BJ (cell line): ENCODE measurements around the gene GTF2H4. TPM values are rescaled to one million over a fixed set of nuclear protein-coding genes. Genes with fewer than 3 reads are reported as not detected.
A peak's percentile ranks its signal among the peaks of the same experiment; 100 is the strongest.

Source experiments
- CTCF ChIA-PET: fragments of 350-600 bp; formaldehyde crosslinking; extraction: SDS; loops from one replicate; lab custom pipeline; 2021; ENCODE audit warnings: antibody characterized with exemption, inconsistent platforms; lab: Yijun Ruan, JAX
- POLR2A ChIA-PET: fragments of 300-600 bp; sonication (Branson Sonifier 250); formaldehyde crosslinking; extraction: SDS; loops from one replicate; lab custom pipeline; 2021; ENCODE audit warnings: antibody characterized with exemption; lab: Charles Lee
- DNase-seq: peaks from one replicate; pipeline ENCODE4 v3.0.0-alpha.2; 2011; ENCODE audit warnings: low read depth
- H3K27me3 ChIP-seq: 2 replicates; pipeline ENCODE4 v1.6.0; 2011; ENCODE audit warnings: low read length; ENCODE audit not compliant: control insufficient read depth, insufficient read depth
- H3K36me3 ChIP-seq: 2 replicates; pipeline ENCODE4 v1.5.1; 2011; ENCODE audit warnings: low read length; ENCODE audit not compliant: control insufficient read depth, insufficient read depth
- H3K4me3 ChIP-seq: 2 replicates; pipeline ENCODE4 v1.5.1; 2011; ENCODE audit warnings: low read depth, mild to moderate bottlenecking, control low read depth, low read length
- polyA plus RNA-seq: library from polyadenylated mRNA; depleted of rRNA; stranded (reverse); fragments of >200 nt; gene quantifications from 2 replicates; pipeline ENCODE4 v1.2.3, GENCODE V29; 2011
- TF ChIP-seq, protein P1 (sequence below): IDR thresholded peaks from 2 replicates; pipeline ENCODE4 v1.5.1; 2011; ENCODE audit warnings: low read depth, mild to moderate bottlenecking, control low read depth, inconsistent platforms, low read length, moderate library complexity; ENCODE audit not compliant: insufficient read depth

GTF2H4 gene
- polyA plus RNA-seq, 1 experiment: 28.2 TPM

DNA sequence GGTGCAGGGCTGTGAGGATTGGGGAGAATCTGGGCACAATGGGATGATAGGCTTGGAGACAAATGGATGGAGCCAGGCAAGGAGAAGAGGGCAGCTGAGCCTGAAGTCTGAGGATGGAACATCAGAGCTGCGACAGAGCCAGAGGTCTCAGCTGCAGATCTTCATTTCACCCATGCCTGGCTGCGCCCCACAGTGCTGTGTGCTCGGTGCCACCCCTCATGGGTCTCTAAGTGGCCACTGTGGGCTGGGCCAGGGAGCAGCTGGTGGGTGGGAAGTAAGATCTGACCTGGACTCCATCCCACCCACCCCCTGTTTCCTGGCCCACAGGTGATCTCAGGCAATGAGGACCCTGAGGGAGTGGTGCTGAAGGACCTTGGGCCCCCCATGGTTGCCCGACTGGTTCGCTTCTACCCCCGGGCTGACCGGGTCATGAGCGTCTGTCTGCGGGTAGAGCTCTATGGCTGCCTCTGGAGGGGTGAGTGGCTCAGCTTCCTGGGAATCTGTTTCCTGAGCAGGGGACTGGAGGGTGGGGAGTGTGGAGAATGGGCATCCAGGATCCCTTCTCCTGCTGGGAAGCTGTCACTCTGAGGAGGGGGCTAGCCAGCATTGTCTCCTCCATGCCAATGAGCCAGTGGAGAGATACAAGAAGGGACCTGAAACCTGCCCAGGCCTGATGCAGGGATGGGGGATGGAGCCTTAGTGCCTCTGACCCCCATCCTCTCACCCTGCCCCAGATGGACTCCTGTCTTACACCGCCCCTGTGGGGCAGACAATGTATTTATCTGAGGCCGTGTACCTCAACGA lies 17.2 kb upstream of the GTF2H4 start:
- DNase-seq: no peak
- TF ChIP-seq, protein P1, sequence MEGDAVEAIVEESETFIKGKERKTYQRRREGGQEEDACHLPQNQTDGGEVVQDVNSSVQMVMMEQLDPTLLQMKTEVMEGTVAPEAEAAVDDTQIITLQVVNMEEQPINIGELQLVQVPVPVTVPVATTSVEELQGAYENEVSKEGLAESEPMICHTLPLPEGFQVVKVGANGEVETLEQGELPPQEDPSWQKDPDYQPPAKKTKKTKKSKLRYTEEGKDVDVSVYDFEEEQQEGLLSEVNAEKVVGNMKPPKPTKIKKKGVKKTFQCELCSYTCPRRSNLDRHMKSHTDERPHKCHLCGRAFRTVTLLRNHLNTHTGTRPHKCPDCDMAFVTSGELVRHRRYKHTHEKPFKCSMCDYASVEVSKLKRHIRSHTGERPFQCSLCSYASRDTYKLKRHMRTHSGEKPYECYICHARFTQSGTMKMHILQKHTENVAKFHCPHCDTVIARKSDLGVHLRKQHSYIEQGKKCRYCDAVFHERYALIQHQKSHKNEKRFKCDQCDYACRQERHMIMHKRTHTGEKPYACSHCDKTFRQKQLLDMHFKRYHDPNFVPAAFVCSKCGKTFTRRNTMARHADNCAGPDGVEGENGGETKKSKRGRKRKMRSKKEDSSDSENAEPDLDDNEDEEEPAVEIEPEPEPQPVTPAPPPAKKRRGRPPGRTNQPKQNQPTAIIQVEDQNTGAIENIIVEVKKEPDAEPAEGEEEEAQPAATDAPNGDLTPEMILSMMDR: no peak
- CTCF ChIA-PET: interaction anchor here (0.6 to 1.4 kb wide), 4 partner anchors 10 to 62 kb away, joined by 3 to 6 read pairs (median 3); no protein-coding TSS in a partner anchor
- POLR2A ChIA-PET: no interaction called here
- H3K4me3 ChIP-seq: no peak overlapping the region
- peaks cover 21% of the 10 kb centered on the region for H3K36me3 ChIP-seq
- no peaks in the 10 kb centered on the region for H3K27me3 ChIP-seq

DNA sequence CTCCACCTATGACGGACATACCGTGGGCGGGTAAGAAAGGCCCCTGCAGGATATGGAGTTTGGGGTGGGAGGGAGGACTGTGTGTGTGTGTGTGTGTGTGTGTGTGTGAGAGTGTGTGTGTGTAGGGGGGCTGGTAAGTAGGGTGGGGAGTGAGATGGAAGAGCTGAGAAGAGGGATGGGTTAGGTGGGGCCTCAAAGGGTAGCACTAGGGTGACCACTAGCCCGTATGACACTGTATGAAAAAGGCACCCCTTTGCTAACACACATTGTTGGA lies 16.6 kb upstream of the GTF2H4 start:
- TF ChIP-seq, protein P1: no peak
- ChIA-PET POLR2A (no interaction called here), CTCF (no interaction called here)
- DNase-seq: no peak
- Histone ChIP-seq H3K27me3 (no peaks in the 10 kb centered on the region), H3K4me3 (no peak overlapping the region), H3K36me3 (peaks cover 23% of the 10 kb centered on the region)

DNA sequence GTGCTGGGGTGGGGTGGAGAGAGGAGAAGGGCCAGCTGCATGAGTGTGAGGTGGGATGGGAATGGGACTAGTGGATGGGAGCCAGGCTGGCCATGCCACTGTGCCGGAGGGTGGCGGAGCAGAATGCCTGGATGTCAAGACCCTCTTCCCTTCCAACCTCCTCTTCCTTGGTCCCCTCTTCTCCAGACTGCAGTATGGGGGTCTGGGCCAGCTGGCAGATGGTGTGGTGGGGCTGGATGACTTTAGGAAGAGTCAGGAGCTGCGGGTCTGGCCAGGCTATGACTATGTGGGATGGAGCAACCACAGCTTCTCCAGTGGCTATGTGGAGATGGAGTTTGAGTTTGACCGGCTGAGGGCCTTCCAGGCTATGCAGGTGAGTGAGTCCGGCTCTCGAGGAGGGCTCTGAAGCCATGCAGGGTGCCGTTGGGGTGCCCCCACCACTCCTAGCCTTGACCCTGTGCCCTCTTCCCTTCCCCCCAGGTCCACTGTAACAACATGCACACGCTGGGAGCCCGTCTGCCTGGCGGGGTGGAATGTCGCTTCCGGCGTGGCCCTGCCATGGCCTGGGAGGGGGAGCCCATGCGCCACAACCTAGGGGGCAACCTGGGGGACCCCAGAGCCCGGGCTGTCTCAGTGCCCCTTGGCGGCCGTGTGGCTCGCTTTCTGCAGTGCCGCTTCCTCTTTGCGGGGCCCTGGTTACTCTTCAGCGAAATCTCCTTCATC lies 16.0 kb upstream of the GTF2H4 start:
- CTCF ChIA-PET: no interaction called here
- POLR2A ChIA-PET: no interaction called here
- no peak overlapping the region for H3K4me3 ChIP-seq
- H3K36me3 ChIP-seq: peaks cover 23% of the 10 kb centered on the region
- no peak for DNase-seq
- TF ChIP-seq, protein P1: no peak
- H3K27me3 ChIP-seq: no peaks in the 10 kb centered on the region

DNA sequence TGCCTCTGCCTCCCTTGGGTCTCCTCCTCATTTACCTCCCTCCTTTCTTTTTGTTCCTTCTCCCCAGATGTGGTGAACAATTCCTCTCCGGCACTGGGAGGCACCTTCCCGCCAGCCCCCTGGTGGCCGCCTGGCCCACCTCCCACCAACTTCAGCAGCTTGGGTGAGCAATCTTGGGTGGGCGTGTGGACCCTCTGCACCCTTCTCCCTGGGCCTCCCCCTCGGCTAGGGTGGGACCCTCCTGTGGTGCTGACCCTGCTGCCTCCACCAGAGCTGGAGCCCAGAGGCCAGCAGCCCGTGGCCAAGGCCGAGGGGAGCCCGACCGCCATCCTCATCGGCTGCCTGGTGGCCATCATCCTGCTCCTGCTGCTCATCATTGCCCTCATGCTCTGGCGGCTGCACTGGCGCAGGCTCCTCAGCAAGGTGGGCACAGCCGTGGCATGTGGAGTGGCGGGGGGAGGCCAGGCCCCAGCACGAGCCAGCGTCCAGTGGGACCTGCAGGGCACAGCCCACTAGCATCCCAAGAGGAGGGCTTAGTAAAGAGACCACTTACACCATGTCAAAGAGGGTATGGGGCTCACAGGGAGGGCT lies 14.9 kb upstream of the GTF2H4 start:
- no peak for DNase-seq
- Histone ChIP-seq H3K27me3 (no peaks in the 10 kb centered on the region), H3K4me3 (no peak overlapping the region), H3K36me3 (peaks cover 32% of the 10 kb centered on the region)
- TF ChIP-seq, protein P1: peak; percentile 19; the same call in 1 of the 2 replicates
- POLR2A ChIA-PET: no interaction called here
- CTCF ChIA-PET: no interaction called here

DNA sequence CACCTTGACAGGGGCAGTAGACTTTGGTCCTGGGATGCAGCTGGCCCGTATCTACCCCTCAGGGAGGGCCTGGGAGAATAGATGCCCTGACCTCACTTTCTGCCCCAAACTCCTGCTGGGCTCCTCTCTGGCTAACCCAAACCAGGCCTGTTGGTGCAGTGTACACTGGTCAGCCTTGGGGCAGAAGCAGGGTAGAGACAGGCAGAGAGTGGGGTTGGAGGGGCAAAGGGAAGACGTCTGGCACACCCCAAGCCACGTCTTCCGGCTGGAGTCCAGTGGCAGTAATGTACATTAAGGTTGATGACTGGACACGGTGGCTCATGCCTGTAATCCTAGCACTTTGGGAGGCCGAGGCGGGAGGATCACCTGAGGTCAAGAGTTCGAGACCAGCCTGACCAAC lies 14.3 kb upstream of the GTF2H4 start:
- H3K4me3 ChIP-seq: no peak overlapping the region
- CTCF ChIA-PET: no interaction called here
- no peak for DNase-seq
- TF ChIP-seq, protein P1: no peak
- peaks cover 38% of the 10 kb centered on the region for H3K36me3 ChIP-seq
- POLR2A ChIA-PET: no interaction called here
- H3K27me3 ChIP-seq: no peaks in the 10 kb centered on the region
